Stimulated activated naive CD8-positive, alpha-beta T cell treated with anti-CD3 and anti-CD28 coated beads, Interleukin-15, amount 100 ng/mL, for 72 hours (primary cell): ENCODE data around the gene ISM1.

Experiments
- ATAC-seq: fragments of 150-1000 bp; cut with Tn5 transposase; 2 replicates; pipeline ENCODE4 v1.10.0; 2021; ENCODE audit warnings: mild to moderate bottlenecking, moderate library complexity
- DNase-seq, 2 donors: peaks; one replicate each; pipeline ENCODE4 v3.0.0; 2021 to 2022
- H3K27ac Mint-ChIP-seq, 2 donors: one replicate each; pipeline ENCODE4 v1.8.0; 2022; ENCODE audit warnings: mild to moderate bottlenecking in 2 of 2, mixed read lengths in 2 of 2, moderate library complexity in 2 of 2
- H3K27me3 Mint-ChIP-seq: one replicate; pipeline ENCODE4 v1.8.0; 2022; ENCODE audit warnings: mixed read lengths
- H3K4me1 Mint-ChIP-seq: one replicate; pipeline ENCODE4 v1.8.0; 2022; ENCODE audit warnings: mild to moderate bottlenecking, mixed read lengths
- H3K4me3 Mint-ChIP-seq, 2 donors: one replicate each; pipeline ENCODE4 v1.8.0; 2022; ENCODE audit warnings: mild to moderate bottlenecking in 2 of 2, mixed read lengths in 2 of 2, moderate library complexity in 1 of 2
- H3K9me3 Mint-ChIP-seq, 2 donors: one replicate each; pipeline ENCODE4 v1.8.0; 2022; ENCODE audit warnings: mixed read lengths in 2 of 2

ISM1 gene

DNA sequence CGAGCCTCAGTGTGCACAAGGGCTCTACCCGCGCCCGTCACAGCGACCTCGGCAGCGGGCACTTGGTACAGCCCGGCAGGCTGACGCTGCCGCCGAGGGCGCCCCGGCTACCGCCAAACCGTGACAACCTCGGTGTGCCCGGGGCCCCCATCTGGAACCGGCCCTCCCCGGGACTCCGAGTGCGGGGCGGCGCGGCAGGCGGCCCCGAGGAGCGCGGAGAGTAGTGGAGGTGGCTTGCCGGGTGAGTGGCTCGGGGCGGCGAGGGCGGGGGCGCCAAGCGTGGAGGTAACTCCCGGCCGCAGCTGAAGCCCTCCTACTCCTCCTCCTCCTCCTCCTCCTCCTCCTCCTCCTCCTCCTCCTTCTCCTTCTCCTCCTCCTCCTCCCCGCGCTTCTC, at the start of gene ISM1:
TSS of gene ISM1 (plus strand) at position 371 of the 394 bp plus-strand sequence. CDS start 503 bp downstream, outside the sequence.
- H3K4me3 Mint-ChIP-seq = peak within 1 kb of the TSS; percentile 78 to 89

DNA sequence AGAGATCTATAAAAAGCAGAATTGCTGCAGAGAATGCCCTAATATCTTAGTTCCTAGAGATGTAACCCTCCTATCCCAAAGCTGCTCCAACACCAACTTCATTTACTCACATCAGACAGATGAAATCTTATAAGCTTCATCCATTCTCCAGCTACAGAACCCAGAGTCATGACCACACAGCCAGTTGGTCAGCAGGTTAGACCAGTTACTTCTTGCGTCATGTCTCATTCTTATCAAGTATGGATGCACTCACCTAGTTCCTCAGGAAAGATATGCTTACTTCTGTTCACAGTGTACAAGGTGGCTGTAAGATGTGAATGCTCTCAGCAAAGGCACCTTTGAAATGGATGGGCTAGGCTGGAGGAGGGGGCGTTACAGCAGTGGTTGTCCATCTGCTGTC, 47.9 kb upstream of the ISM1 start:
- Mint-ChIP-seq H3K27ac (no peak overlapping the region), H3K9me3 (peaks cover 0 to 20% of the 10 kb centered on the region in 2 donors), H3K27me3 (peaks cover 19% of the 10 kb centered on the region), H3K4me3 (no peak overlapping the region), H3K4me1 (no peaks in the 10 kb centered on the region)
- ATAC-seq (no peak), DNase-seq (no peak)

More for the DNA sequence above, at the start of gene ISM1:
- H3K9me3 Mint-ChIP-seq = peaks cover 0 to 2% of the 10 kb centered on the region in 2 donors
- peaks cover 32% of the 10 kb centered on the region for H3K4me1 Mint-ChIP-seq
- ATAC-seq (peak; percentile 70), DNase-seq (peak; percentile 48 to 51)
- H3K27ac Mint-ChIP-seq = peak within 1 kb of the TSS; percentile 50 to 81
- H3K27me3 Mint-ChIP-seq = peaks cover 67% of the 10 kb centered on the region

DNA sequence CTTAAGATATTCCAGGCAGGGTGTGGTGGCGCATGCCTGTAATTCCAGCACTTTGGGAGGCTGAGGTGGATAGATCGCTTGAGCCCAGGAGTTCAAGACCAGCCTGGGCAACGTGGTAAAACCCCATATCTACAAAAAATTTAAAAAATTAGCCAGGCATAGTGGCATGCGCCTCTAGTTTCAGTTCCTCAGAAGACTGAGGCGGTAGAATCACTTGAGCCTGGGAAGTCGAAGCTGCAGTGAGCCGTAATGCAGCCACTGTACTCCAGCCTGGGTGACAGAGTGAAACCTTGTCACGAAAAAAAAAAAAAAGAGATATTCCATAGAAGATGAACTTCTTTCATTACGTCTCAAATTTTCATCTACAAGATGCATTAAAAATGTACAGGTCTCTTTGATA, 46.7 kb upstream of the ISM1 start:
- no peak for ATAC-seq
- Mint-ChIP-seq H3K27me3 (peaks cover 20% of the 10 kb centered on the region), H3K4me1 (no peaks in the 10 kb centered on the region), H3K27ac (no peak overlapping the region), H3K4me3 (no peak overlapping the region), H3K9me3 (peaks cover 0 to 23% of the 10 kb centered on the region in 2 donors)
- no peak for DNase-seq

DNA sequence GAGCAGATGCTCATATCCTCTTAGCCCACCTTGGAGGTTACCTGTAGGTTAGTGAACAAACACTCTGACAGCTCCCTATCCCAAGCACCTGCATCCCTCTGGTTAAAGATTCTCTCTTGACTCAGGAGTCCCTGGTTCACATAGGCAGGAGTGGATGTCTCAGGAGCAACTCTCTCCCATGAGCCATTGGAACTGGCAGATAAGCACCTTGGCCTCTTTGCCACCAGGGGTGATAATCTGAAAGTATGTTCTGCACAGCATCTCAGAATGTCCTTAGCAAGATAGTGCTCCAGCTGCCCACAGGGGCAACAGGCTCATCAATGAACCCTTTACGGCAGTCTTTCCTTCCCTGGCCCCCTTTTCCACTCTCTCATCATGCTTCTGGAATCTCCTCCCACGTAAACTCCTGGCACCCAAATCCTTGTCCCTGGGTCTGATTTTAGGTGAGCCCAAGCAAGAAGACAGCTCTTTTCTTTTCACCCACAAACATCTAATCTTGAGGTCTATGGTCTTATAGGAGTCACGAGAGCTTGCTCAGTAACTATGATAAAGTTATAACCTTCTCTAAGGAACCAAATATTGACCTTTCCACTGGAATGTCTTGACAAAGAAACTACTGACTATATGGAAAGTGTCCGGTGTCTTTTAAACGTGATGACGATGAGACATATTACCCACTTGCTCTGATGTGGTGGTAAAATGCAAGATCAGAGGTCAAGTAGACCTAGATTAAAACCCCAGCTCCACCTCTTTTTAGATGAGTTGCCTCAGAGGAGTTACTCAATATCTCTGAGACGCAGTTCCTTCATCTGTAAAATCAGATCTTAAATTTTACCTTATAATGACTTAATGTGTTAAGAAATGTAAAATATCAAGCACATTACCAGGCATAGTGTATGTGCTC, 39.8 kb upstream of the ISM1 start:
- H3K9me3 Mint-ChIP-seq = peaks cover 2 to 34% of the 10 kb centered on the region in 2 donors
- H3K4me3 Mint-ChIP-seq = no peak overlapping the region
- peaks cover 22% of the 10 kb centered on the region for H3K4me1 Mint-ChIP-seq
- peaks cover 26% of the 10 kb centered on the region for H3K27me3 Mint-ChIP-seq
- no peak overlapping the region for H3K27ac Mint-ChIP-seq
- ATAC-seq = peak; percentile 50
- no peak for DNase-seq

DNA sequence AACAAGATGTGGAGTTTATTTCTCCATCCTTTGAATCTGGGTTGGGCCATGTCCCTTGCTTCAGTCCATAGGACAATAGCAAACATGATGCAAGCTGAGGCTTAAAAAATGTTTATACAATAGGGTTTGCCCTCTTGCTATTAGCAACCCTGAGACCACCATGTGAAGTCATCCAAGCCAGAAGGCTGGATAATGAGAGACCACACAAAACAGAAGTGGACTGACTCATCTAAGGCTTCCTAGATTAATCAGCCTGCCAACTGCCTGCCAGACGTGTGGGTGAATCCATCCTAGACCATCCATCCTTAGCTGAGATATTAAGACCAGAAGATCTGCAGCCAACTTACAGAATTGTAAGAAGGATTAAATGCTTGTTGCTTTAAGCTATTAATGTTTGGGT, 38.1 kb upstream of the ISM1 start:
- peak; percentile 3 to 57 for DNase-seq
- Mint-ChIP-seq H3K27ac (peak overlapping the region in 1 of 2 donors; percentile 70), H3K9me3 (peaks cover 10 to 27% of the 10 kb centered on the region in 2 donors), H3K4me3 (no peak overlapping the region), H3K27me3 (peaks cover 8% of the 10 kb centered on the region), H3K4me1 (peaks cover 22% of the 10 kb centered on the region)
- peak; percentile 97 for ATAC-seq

DNA sequence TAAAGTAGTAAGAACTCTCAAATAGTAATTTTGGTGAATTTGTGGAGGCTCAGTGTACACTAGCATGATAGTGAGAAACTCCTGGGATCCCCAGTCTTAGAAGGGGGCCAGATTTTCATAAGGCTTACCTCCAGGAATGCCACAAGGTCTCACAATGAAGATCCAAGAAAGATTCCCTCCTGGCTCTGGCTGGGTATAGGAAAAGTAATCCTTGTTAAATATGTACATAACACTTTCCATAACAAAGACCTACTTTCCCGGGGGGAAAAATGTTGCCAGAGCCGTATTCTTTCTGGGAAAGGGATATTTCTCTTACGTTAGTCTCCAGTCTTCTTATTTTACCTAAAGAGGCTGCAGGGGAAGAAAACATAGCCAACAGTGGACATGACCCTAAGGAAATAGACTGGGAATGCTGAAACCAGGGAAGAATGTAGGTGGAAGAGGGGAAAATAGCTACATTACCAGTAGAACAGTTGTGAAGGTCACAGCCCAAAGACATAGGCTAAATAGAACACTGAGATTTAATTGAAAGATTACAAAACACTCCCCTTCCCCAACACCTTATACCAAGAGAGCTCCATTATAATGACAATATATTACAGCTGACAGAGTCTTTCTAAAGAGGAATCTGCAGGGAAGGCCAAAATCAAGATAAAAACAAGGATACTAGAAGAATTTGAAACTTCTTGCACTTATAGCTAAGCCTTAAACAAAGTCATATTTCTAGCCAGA, 34.9 kb upstream of the ISM1 start:
- H3K27ac Mint-ChIP-seq = no peak overlapping the region
- ATAC-seq (no peak), DNase-seq (no peak)
- H3K4me3 Mint-ChIP-seq = no peak overlapping the region
- H3K27me3 Mint-ChIP-seq = peaks cover 6% of the 10 kb centered on the region
- peaks cover 18% of the 10 kb centered on the region for H3K4me1 Mint-ChIP-seq
- H3K9me3 Mint-ChIP-seq = peaks cover 10 to 21% of the 10 kb centered on the region in 2 donors

DNA sequence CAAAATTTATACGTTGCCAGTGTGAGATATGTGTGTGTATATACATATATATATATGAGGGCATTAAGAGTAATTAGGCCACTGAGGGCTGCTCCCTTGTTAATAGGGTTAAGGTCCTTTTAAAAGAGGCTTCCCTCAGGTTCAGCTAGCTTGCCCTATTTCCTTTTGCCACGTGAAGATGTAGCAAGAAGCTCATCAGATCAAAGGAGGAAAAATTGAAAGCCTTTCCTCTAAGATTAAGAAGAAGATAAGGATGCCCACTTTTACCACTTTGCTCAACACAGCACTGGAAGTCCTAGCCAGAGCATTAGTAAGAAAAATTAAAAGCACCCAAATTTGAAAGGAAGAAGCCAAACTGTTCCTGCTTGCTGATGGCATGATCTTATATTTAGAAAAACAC, 33.2 kb upstream of the ISM1 start:
- DNase-seq = no peak
- Mint-ChIP-seq H3K4me1 (peaks cover 2% of the 10 kb centered on the region), H3K4me3 (no peak overlapping the region), H3K27me3 (no peaks in the 10 kb centered on the region), H3K27ac (no peak overlapping the region), H3K9me3 (peaks cover 10 to 21% of the 10 kb centered on the region in 2 donors)
- no peak for ATAC-seq

DNA sequence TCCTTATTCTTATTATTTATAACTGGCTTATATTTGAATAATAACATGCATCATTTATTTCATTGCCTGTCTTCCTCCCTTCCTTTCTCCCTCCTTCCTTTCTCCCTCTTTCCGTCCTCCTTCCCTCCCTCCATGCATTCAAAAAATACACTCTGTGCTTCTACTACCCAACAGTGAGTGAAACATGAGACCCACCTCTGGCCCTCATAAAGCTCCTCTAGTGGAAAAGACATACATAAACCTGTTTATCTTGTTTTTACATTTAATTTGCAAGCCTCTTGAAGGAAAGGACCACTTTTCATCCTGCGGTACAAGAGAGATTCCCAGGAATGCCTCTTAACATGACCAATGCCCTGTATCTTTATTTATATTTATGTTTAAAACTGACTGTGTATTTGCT, 21.8 kb upstream of the ISM1 start:
- no peaks in the 10 kb centered on the region for H3K4me1 Mint-ChIP-seq
- H3K9me3 Mint-ChIP-seq = no peaks in the 10 kb centered on the region
- ATAC-seq (no peak), DNase-seq (no peak)
- H3K27ac Mint-ChIP-seq = no peak overlapping the region
- no peak overlapping the region for H3K4me3 Mint-ChIP-seq
- no peaks in the 10 kb centered on the region for H3K27me3 Mint-ChIP-seq

DNA sequence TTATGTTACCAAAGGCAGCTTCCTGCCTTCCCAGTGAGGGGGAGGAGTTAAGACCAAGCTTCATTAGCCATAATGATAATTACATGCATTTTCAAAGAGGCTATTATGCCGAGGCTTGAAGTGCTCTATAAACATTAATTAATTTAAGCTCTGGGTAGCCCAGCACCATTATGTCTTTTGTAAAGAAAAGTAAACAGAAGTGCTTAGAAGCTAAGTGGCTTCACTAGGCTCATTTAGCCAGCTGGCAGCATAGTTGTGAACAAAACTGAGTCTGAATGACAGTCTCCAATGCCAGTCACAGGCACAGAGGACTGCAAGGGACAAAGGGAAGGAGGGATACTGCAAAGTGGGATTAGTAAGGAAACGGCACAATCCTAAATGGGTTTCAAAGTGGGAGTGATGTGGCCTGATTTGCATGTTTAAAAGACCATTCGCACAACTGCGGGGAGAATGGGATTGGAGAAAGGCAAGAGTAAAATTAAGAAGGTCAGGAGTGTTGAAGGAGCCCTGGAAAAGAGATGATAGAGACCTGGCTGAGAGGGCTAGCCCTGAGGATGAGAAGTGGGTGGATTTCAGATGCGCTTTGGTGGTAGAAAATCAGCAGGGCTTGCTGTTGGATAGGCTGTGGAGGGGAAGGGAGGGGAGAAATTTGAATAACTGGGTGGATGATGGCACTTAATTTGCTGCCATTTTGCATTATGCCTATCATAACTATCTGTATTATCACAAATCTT, 20.1 kb upstream of the ISM1 start:
- no peaks in the 10 kb centered on the region for H3K9me3 Mint-ChIP-seq
- no peak for DNase-seq
- no peak overlapping the region for H3K4me3 Mint-ChIP-seq
- ATAC-seq = no peak
- H3K27me3 Mint-ChIP-seq = peaks cover 12% of the 10 kb centered on the region
- H3K4me1 Mint-ChIP-seq = no peaks in the 10 kb centered on the region
- H3K27ac Mint-ChIP-seq = no peak overlapping the region

DNA sequence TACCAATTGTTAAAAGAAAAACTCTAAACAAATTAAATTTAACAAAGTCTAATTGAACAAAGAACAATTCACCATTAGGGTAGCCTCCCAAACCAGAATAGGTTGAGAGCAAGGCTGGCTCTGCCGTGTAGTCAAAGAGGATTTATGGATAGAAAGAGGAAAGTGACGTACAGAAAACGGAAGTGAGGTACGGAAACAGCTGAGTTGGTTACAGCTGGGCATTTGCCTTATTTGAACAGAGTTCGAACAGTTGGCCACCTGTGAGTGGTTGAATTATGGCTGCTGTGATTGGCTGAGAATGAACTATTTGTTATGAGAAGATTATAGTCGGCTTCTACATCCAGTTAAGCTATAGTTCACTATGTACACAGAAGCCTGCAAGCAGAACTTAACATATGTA, 18.5 kb upstream of the ISM1 start:
- Mint-ChIP-seq H3K9me3 (no peaks in the 10 kb centered on the region), H3K4me3 (no peak overlapping the region), H3K27ac (no peak overlapping the region), H3K4me1 (no peaks in the 10 kb centered on the region), H3K27me3 (peaks cover 12% of the 10 kb centered on the region)
- DNase-seq (no peak), ATAC-seq (no peak)

DNA sequence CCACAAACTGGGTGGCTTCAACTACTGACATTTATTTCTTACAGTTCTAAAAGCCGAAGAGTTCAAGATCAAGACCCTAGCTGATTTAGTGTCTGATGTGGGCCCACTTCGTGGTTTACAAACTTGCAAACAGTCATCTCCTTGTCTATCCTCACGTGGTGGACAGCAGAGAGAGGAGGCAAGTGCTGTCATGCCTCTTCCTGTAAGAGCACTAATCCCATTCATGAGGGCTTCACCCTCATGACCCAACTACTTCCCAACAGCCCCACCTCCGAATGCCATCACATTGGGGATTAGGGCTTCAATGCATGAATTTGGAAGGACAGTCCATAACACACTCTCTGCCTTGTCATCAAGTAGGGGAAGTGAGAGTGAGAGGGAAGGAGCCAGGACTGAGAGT, 15.6 kb upstream of the ISM1 start:
- Mint-ChIP-seq H3K9me3 (no peaks in the 10 kb centered on the region), H3K27ac (no peak overlapping the region), H3K4me3 (no peak overlapping the region), H3K27me3 (peaks cover 12% of the 10 kb centered on the region), H3K4me1 (no peaks in the 10 kb centered on the region)
- ATAC-seq (no peak), DNase-seq (no peak)

DNA sequence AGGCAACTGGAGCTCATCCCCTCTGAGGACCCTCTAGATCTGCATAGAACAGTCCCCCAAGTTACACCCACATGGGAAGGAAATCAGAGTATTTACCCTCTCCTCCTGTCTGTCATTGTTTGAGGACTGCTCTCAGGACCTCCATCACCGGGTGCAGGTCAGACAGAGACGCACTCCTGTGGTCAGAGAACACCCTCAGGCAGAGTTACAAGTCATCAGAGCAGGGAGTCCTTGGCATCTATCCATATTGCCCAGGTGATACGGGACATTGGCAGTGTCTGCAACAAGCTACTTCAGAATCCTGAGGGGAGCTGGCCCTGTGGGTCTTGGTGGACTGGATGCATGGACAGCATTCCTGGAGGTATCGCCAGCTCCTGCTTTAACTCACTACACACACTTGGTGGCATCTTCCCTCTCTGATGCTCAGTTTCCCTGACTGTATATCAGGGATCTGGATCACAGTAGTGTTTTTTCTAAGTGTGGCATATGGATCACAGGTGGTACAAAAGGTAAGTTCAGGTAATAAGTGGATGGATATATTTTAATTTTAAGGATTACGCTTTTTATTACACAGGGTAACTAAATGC, 15.1 kb upstream of the ISM1 start:
- ATAC-seq (no peak), DNase-seq (no peak)
- H3K27ac Mint-ChIP-seq = no peak overlapping the region
- H3K4me1 Mint-ChIP-seq = no peaks in the 10 kb centered on the region
- H3K4me3 Mint-ChIP-seq = no peak overlapping the region
- peaks cover 12% of the 10 kb centered on the region for H3K27me3 Mint-ChIP-seq
- H3K9me3 Mint-ChIP-seq = no peaks in the 10 kb centered on the region

DNA sequence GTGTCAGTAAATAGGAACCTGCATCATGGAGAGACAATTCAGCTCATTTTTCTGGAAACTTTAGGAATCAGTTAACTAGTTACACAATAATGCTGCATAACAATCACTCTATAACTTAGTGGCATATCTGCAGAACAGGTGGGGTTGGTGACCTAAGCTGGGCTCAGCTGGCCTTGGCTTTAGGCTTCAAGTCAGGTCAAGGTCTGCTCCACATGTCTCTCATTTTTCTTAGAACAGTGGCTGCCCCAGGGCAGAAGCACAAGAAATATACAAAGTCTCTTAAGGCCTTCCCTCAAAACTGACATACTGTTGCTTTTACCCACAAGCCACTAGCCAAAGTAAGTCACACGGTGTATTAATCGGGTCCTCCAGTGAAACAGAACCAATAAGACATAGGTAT, 14.1 kb upstream of the ISM1 start:
- Mint-ChIP-seq H3K4me3 (no peak overlapping the region), H3K27me3 (peaks cover 12% of the 10 kb centered on the region), H3K4me1 (no peaks in the 10 kb centered on the region), H3K9me3 (no peaks in the 10 kb centered on the region), H3K27ac (no peak overlapping the region)
- DNase-seq (no peak), ATAC-seq (no peak)

DNA sequence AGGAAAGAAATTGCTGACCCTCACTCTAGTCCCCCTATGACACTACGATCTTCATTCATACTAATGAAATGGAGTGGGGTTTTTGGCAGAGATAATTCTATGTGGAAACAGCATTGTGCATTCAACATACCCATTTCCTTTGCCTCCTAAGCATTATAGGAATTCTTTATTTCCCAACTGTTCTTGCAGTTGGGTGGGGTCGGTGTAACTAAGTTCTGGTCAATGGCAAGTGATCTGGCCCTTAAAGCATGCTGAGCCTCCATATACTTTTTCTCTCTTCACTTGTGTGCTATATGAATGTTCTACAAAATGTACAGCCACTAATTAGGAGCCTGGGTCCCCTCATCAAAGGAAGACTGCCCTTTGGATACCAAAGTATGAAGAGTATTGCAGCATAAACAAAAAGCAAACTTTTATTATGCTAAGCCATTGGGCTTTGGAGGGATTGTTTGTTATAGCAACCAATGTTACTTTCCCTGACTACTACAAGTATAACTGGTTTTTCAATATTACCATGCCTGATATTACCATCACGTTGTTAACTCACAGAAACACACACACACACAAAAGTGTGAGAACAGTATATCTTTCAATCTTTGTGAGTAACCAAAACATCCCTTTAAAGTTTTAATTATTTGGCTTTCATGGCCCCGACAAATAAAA, 9.0 kb upstream of the ISM1 start:
- Mint-ChIP-seq H3K4me1 (peaks cover 30% of the 10 kb centered on the region), H3K27me3 (peaks cover 38% of the 10 kb centered on the region), H3K27ac (peak overlapping the region in 1 of 2 donors; percentile 73), H3K4me3 (no peak overlapping the region), H3K9me3 (no peaks in the 10 kb centered on the region)
- ATAC-seq (no peak), DNase-seq (no peak)

DNA sequence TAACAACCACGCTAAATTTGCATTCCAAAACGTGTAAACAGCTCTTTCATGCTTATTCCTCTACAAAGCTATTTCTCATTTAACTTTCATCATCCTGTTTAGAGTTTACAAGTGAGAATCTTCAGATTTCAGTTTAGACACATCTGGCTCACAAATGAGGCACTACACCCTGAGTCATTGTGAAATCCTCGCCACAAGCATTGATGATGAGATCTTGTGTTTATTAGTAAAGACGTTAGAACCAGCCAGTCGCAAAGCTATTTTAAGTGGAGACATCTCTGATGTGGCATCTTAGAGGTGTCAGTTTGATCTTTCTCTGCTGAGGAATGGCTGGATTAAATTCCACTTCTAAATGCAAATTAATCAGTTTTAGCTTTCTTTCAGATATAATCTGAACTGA, 8.3 kb upstream of the ISM1 start:
- DNase-seq (peak in 1 of 2 donors; percentile 39), ATAC-seq (peak; percentile 99)
- Mint-ChIP-seq H3K4me1 (peaks cover 30% of the 10 kb centered on the region), H3K4me3 (peak overlapping the region in 1 of 2 donors; percentile 35), H3K27ac (peak overlapping the region in 1 of 2 donors; percentile 73), H3K27me3 (peaks cover 45% of the 10 kb centered on the region), H3K9me3 (no peaks in the 10 kb centered on the region)
